ENCODE results near the gene TRMT11. TPM values are rescaled to one million over a fixed set of nuclear protein-coding genes. Genes with fewer than 3 reads are reported as not detected.
A peak's percentile ranks its signal among the peaks of the same experiment; 100 is the strongest.

Gene TRMT11
- total and polyA plus RNA-seq, 2 of the 13 experiments (the other 11 are each of a cell fraction or from before 2014, with no cell fraction given): 42.2 to 81.9 TPM

DNA sequence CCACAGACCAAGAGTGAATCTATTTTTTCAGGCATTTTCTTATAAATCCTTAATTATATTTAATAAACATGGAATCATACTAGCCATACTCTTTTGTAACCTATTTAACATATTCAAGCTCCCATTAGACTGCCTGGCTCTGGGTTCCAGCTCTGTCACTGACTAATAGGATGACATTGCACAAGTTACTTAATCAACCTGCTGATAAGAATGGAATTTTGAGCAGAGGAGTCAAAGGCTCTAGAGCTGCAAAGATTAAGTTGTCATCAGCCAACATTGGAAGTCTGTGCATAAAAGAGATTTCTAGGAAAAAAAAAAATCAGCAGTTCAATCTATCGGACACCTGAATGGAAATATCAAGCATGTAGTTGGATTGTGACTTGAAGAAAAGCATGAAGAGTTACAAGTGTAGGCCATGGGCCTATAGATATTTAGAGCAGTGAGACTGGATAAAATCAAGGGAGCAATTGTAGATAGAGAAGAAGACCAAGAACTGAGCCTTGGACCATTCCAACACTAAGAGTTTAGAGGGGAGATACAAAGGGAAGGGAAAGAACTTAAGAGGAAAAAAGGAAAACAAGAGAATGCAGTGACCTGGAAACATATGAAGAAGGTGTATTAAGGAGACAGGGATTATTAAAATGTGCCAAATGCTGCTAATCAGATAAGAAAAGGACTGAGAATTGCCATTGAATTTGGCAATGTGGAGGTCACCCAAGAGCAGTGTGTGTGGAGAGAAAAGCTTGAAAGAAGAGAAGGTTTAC is 40.8 kb upstream of the TRMT11 start (continued):
- no peak for TF ChIP-seq IKZF4 (CRISPR knock-in tag; IDR thresholded peaks at IDR 0.05; ENCODE audit: borderline replicate concordance, low read depth, not compliant biosample characterization)
- no peak for TF ChIP-seq ZNF713 (CRISPR knock-in tag; IDR thresholded peaks at IDR 0.05)
- no peak for TF ChIP-seq MED8 (CRISPR knock-in tag; IDR thresholded peaks at IDR 0.05; ENCODE audit: insufficient replicate concordance)
- TF ChIP-seq WIZ (CRISPR knock-in tag; IDR thresholded peaks at IDR 0.05): no peak
- TF ChIP-seq, protein P1, sequence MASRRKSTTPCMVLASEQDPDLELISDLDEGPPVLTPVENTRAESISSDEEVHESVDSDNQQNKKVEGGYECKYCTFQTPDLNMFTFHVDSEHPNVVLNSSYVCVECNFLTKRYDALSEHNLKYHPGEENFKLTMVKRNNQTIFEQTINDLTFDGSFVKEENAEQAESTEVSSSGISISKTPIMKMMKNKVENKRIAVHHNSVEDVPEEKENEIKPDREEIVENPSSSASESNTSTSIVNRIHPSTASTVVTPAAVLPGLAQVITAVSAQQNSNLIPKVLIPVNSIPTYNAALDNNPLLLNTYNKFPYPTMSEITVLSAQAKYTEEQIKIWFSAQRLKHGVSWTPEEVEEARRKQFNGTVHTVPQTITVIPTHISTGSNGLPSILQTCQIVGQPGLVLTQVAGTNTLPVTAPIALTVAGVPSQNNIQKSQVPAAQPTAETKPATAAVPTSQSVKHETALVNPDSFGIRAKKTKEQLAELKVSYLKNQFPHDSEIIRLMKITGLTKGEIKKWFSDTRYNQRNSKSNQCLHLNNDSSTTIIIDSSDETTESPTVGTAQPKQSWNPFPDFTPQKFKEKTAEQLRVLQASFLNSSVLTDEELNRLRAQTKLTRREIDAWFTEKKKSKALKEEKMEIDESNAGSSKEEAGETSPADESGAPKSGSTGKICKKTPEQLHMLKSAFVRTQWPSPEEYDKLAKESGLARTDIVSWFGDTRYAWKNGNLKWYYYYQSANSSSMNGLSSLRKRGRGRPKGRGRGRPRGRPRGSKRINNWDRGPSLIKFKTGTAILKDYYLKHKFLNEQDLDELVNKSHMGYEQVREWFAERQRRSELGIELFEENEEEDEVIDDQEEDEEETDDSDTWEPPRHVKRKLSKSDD (CRISPR knock-in tag; IDR thresholded peaks at IDR 0.05; ENCODE audit: low read depth): no peak
- no peak for TF ChIP-seq TAF1 (CRISPR knock-in tag; IDR thresholded peaks at IDR 0.05)
- TF ChIP-seq ZNF224 (CRISPR knock-in tag; IDR thresholded peaks at IDR 0.05): no peak
- TF ChIP-seq ZKSCAN8 (CRISPR knock-in tag; IDR thresholded peaks at IDR 0.05; ENCODE audit: borderline replicate concordance): no peak
- TF ChIP-seq ZSCAN12 (CRISPR knock-in tag; IDR thresholded peaks at IDR 0.05): no peak
- no peak for TF ChIP-seq ZNF674 (CRISPR knock-in tag; IDR thresholded peaks at IDR 0.05; ENCODE audit: low read depth)
- TF ChIP-seq GATAD2A (CRISPR knock-in tag; IDR thresholded peaks at IDR 0.05): peak; percentile 73
- TF ChIP-seq ZNF781 (CRISPR knock-in tag; IDR thresholded peaks at IDR 0.05; ENCODE audit: borderline replicate concordance, not compliant biosample characterization): no peak
- TF ChIP-seq ZBTB21 (CRISPR knock-in tag; IDR thresholded peaks at IDR 0.05): no peak
- TF ChIP-seq ZNF776 (CRISPR knock-in tag; IDR thresholded peaks at IDR 0.05): no peak
- TF ChIP-seq ZNF180 (CRISPR knock-in tag; IDR thresholded peaks at IDR 0.05; ENCODE audit: borderline replicate concordance, low read depth): no peak
- no peak for TF ChIP-seq NFKBIZ (CRISPR knock-in tag; IDR thresholded peaks at IDR 0.05)
- TF ChIP-seq ZNF260 (CRISPR knock-in tag; IDR thresholded peaks at IDR 0.05; ENCODE audit: borderline replicate concordance, low read depth): no peak
- 0 out of 2 replicates have a peak, but pooled peaks have one; percentile 29 for TF ChIP-seq ZBTB20 (CRISPR knock-in tag; IDR thresholded peaks at IDR 0.05; ENCODE audit: borderline replicate concordance, low read depth)
- TF ChIP-seq, protein P2, sequence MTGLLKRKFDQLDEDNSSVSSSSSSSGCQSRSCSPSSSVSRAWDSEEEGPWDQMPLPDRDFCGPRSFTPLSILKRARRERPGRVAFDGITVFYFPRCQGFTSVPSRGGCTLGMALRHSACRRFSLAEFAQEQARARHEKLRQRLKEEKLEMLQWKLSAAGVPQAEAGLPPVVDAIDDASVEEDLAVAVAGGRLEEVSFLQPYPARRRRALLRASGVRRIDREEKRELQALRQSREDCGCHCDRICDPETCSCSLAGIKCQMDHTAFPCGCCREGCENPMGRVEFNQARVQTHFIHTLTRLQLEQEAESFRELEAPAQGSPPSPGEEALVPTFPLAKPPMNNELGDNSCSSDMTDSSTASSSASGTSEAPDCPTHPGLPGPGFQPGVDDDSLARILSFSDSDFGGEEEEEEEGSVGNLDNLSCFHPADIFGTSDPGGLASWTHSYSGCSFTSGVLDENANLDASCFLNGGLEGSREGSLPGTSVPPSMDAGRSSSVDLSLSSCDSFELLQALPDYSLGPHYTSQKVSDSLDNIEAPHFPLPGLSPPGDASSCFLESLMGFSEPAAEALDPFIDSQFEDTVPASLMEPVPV (CRISPR knock-in tag; IDR thresholded peaks at IDR 0.05): no peak
- TF ChIP-seq CENPX (CRISPR knock-in tag; IDR thresholded peaks at IDR 0.05): no peak
- no peak for TF ChIP-seq PPARG (CRISPR knock-in tag; conservative IDR thresholded peaks at IDR 0.05)
- TF ChIP-seq ZNF775 (CRISPR knock-in tag; IDR thresholded peaks at IDR 0.05; ENCODE audit: borderline replicate concordance): no peak
- TF ChIP-seq ZZZ3 (CRISPR knock-in tag; IDR thresholded peaks at IDR 0.05; ENCODE audit: borderline replicate concordance): no peak
- TF ChIP-seq RELA (CRISPR knock-in tag; IDR thresholded peaks at IDR 0.05): no peak
- TF ChIP-seq, protein P3, sequence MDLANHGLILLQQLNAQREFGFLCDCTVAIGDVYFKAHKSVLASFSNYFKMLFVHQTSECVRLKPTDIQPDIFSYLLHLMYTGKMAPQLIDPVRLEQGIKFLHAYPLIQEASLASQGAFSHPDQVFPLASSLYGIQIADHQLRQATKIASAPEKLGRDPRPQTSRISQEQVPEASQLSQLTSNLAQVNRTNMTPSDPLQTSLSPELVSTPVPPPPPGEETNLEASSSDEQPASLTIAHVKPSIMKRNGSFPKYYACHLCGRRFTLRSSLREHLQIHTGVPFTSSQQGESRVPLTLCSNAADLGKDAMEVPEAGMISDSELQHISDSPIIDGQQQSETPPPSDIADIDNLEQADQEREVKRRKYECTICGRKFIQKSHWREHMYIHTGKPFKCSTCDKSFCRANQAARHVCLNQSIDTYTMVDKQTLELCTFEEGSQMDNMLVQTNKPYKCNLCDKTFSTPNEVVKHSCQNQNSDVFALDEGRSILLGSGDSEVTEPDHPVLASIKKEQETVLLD (CRISPR knock-in tag; IDR thresholded peaks at IDR 0.05; ENCODE audit: low read depth): no peak
- no peak for TF ChIP-seq ZNF558 (CRISPR knock-in tag; IDR thresholded peaks at IDR 0.05; ENCODE audit: borderline replicate concordance)

All from HepG2 (cell line).